HT-29 (cell line): ENCODE measurements around the gene AKR1D1. TPM values are rescaled to one million over a fixed set of nuclear protein-coding genes. Genes with fewer than 3 reads are reported as not detected.
"Not testable (repeated sequence)": the region's sequence is repeated elsewhere in the genome, so short reads cannot be mapped to it uniquely, and the experiment has no call there.

Experiments
- DNase-seq: peaks from one replicate; pipeline ENCODE4 v3.0.0-alpha.2; 2015; ENCODE audit warnings: low spot score
- total RNA-seq: library from RNA; depleted of rRNA; stranded (reverse); fragments of >200 nt; shearing (Covaris generic); gene quantifications from 2 replicates; pipeline ENCODE4 v1.2.3, GENCODE V29; 2014

Gene AKR1D1
- total RNA-seq, 1 experiment from 2014 or later: not detected

GRCh38 chr7:138122162-138122561 lies 45.9 kb downstream of the AKR1D1 start:
- DNase-seq: no peak

DNA sequence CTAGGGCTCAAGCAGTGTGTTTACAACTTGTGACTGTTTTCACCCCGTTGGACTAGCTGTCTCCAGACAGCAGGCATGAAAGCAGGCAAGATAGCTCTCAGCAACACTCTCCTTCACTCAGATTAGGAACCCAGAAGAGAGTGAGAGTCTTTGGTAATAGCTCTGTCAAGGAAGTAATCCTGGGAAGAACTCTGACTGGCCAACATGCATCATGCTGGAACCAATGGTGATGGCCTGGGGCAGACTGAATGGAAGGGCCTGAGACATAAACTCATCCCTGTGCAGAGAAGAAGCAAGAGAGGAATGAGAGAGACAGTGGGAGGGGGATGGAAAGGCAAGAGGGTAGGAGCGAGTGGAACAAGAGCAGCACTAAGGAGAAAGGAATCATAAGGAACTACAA lies 48.9 kb downstream of the AKR1D1 start:
- DNase-seq: no peak

DNA sequence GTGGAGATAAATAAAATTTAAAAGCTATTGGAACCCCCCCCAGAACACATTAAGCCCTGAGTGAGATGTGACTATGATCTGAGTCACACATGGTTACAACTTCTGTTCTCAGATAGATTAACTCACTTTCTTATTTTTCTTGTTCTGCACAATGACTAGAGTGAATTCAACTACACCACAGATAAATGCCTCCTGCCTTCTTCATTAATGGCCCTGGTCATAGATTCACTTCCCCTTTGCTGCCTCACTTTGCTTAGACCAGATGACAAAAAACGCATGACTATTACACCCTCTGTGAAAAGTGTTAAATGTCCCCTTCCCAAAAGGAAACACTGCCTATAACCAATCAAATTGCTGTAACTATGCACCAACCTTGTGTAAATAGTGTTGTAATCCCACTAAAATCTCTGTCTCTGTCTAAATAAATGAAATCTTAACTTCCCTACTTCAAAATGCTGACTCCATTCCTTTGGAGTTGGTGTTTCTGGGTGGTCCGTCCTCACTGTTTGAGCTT lies 49.4 kb downstream of the AKR1D1 start:
- no peak for DNase-seq

DNA sequence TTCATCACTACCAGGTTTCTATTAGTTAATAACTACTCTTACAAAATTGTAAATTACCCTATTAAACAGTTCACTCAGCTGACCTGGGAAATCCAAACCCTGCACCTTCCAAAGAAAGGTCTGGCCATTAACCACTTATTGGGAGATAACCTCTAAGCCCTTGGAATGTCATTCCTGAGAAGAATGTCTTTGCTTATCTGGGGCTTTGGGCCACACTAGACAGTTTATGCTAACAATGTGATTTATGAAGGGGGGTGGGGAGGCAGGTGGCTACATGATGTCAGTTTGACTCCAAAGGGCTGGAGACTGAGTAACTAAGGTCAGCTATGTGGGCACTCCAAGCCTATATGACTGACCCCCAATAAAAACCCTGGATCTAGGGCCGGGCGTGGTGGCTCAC lies 50.7 kb downstream of the AKR1D1 start:
- no peak for DNase-seq

GRCh38 chr7:138127996-138128395 lies 51.7 kb downstream of the AKR1D1 start:
- no peak for DNase-seq

DNA sequence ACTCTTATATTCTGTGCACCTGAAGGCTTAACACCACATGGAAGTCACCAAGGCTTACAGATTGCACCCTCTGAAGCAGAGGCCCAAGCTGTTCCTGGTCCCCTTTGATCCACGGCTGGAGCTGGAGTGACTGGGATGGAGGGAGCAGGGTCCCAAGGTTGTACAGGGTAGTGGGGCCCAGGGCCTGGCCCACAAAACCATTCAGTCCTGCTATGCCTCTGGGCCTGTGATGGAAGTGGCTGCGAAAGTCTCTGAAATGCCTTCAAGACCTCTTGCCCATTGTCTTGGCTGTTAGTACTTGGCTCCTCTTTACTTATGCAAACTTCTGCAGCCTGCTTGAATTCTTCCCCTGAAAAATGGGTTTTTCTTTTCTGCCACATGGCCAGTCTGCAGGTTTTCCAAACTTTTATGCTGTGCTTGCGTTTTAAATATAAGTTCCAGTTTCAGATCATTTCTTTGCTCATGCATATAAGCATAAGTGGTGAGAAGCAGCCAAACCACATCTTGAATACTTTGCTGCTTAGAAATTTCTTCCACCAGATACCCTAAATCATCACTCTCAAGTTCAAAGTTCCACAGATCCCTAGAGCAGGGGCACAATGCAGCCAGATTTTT lies 53.4 kb downstream of the AKR1D1 start:
- DNase-seq: no peak

DNA sequence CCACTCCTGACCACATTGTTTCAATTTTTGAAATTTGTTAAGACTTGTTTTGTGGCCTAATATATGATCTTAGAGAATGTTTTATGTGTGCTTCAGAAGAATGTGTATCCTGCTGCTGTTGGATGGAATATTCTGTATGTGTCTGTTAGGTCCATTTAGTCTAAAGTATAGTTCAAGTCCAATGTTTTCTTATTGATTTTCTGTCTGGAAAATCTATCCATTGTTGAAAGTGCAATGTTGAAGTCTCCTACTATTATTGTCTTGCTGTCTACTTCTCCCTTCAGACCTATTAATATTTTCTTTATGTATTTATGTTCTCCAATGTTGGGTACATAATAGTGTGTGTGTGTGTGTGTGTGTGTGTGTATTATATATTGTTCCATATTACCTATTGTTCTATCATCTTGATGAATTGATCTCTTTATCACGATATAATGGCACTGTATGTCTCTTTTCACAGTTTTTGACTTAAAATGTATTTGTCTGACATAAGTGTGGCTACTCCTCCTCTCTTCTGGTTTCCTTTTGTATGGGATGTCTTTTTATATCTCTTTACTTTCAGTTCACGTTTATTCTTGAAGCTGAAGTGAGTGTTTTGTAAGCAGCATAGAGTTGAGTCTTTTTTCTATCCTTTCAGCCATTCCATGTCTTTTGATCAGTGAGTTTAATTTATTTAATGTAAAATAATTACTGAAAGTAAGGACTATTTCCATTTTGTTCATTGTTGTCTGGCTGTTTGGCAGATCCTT lies 61.3 kb downstream of the AKR1D1 start:
- DNase-seq: no peak

- no peak for DNase-seq
These were observed 62.0 kb downstream of the AKR1D1 start for GRCh38 chr7:138138244-138138643.

DNA sequence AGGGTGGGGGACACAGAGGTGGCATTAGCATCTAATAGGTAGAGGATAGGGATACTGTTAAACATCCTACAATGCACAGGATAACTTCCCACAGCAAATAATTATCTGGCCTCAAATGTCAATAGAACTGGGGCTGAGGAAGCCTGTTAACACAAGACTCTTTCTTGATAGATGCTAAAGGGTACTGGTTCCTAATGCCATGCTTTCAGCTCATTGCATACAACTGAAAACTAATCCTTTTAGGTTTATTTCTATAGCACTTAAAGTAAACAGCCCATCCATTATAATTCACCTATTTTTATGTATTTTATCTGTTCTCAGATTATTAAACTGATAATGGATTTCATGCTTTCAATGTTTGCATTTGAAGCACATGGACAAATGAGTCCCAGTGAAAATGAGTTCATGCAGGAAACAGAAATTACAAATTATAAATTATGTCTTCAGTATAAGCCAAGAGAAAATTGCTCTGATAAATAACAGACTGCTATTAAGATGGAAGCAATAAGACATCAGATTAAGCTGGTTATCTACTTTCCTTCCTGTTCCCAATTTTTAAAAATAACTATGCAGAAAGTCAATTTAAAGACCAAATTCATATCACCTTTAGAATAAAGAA lies 66.4 kb downstream of the AKR1D1 start:
- DNase-seq: no peak

DNA sequence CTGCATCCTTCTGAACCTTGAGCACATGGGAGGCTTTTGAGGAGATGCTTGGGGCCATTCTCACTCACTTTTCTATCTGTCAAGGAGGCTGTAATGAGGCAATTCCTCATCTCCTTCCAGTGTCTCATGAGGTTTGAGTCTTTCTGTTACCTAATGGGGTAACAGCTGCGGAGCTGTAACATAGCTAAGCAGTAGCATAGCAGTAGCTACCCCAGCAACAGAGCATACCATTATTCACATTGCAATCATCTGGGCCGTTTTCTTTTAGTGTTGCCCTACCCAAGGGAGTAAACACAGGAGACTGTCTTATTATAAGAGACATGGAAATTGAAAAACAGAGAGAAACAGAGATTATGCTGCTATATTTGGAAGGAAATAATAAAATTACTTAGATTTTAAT lies 68.7 kb downstream of the AKR1D1 start:
- DNase-seq: no peak

GRCh38 chr7:138146221-138146620 lies 70.0 kb downstream of the AKR1D1 start:
- DNase-seq: not testable (repeated sequence)

- DNase-seq: not testable (repeated sequence)
These were observed 70.8 kb downstream of the AKR1D1 start for GRCh38 chr7:138146757-138147734.

GRCh38 chr7:138151731-138152577 lies 75.7 kb downstream of the AKR1D1 start:
- no peak for DNase-seq

GRCh38 chr7:138154661-138155060 lies 78.4 kb downstream of the AKR1D1 start:
- no peak for DNase-seq

- DNase-seq: no peak
These were observed 81.4 kb downstream of the AKR1D1 start for GRCh38 chr7:138157702-138158101.

GRCh38 chr7:138158739-138159528 lies 82.7 kb downstream of the AKR1D1 start:
- no peak for DNase-seq

GRCh38 chr7:138161600-138162081 lies 85.4 kb downstream of the AKR1D1 start:
- DNase-seq: peak; percentile 97

DNA sequence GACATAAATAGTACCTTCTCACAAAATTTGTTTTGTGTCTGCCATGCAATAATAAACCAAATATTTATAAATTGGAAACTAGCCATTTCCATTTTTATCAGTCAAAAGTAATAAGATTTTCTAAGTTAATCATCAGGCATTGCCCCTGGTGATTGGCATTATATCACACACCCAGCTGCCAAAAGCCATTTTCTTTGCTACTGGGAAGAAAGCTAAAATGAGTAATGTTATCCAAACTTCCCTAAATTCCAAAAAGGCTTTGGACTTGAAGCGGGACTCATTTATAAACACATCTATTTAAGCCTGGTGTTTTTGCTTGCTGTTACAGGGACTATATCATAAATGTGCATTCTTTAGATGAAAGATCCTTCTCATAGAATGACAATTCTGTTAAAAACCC lies 86.0 kb downstream of the AKR1D1 start:
- no peak for DNase-seq

- no peak for DNase-seq
These were observed 87.5 kb downstream of the AKR1D1 start for GRCh38 chr7:138163800-138164199.

- DNase-seq: no peak
These were observed 88.5 kb downstream of the AKR1D1 start for GRCh38 chr7:138164804-138165203.
